Fibroblast of skin of right biceps (primary cell): ENCODE results near the gene RHOXF1.
A peak's percentile ranks its signal among the peaks of the same experiment; 100 is the strongest.
"Not testable (repeated sequence)": the region's sequence is repeated elsewhere in the genome, so short reads cannot be mapped to it uniquely, and the experiment has no call there.

Source experiments
- DNase-seq: peaks from one replicate; pipeline ENCODE4 v3.0.0-alpha.2; 2013

RHOXF1 gene

GRCh38 chrX:120115438-120115963 lies at the start of gene RHOXF1:
Gene RHOXF1 (minus strand): TSS chrX:120115913. CDS start chrX:120115862, 51 bp downstream.
- DNase-seq, result no peak

GRCh38 chrX:120159086-120159485 lies 43.4 kb upstream of the RHOXF1 start:
- DNase-seq, result not testable (repeated sequence)

GRCh38 chrX:120158313-120158712 lies 42.6 kb upstream of the RHOXF1 start, which contains the start of gene RHOXF2:
Gene RHOXF2 (plus strand): TSS chrX:120158613. CDS start chrX:120158751, 138 bp downstream.
- DNase-seq, result not testable (repeated sequence)

- DNase-seq, result not testable (repeated sequence)
Measured at GRCh38 chrX:120150109-120150744, 34.5 kb upstream of the RHOXF1 start.

GRCh38 chrX:120147537-120147936 lies 31.8 kb upstream of the RHOXF1 start:
- DNase-seq, result no peak

GRCh38 chrX:120146323-120146722 lies 30.6 kb upstream of the RHOXF1 start:
- not testable (repeated sequence) for DNase-seq

GRCh38 chrX:120145295-120145925 lies 29.7 kb upstream of the RHOXF1 start:
- DNase-seq, result no peak

- no peak for DNase-seq
Measured at GRCh38 chrX:120144178-120144844, 28.6 kb upstream of the RHOXF1 start.

DNA sequence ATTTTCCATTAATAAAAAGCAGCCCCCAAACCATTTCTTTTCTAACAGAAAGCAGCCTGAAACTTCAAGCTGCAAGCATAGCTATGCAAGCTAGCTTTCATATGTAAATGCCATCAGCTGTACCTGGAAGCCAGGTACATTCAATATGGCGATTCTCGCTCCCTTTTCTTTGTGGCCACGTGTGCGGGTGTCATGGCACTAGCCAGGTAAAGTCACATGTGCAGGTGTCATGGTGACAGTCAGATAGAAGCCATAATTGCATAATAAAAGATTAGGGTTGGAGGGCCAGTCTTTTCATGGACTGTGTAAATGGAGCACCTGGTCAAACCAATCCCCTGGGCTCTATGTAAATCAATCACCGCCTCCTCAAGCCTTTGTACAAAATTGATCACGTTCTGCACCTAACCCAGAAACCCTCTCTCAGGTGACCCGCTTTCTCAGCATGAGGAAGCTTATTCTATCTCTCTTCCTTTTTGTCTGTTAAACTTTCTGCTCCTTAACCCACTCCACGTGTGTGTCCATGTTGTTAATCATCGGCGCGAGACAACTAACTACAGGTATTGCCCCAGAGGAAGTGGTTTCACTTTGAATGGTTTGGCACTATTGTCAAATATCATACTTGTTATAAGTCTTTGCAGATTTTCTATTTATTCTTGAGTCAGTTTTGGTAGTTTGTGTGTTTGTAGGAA lies 24.7 kb upstream of the RHOXF1 start:
- no peak for DNase-seq

DNA sequence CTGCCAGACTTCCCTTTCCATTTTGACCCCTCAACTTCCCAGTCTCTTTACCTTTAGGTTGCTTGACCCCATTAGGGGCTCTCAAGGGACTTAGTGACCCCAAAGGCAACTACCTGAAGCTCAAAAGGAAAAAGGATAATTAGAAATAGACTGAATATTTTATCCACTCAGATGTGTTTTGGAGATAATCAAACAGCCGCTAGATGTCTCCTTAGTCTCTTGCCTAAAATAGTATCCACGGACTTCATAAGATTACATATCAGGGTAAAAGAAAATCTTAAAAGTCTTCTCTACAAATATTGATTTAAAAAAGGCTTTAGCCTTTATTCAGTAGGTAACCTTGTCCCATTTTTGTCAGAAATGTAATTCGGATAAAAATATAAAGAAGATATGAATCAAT lies 21.7 kb upstream of the RHOXF1 start:
- no peak for DNase-seq

- DNase-seq, result no peak
Measured at GRCh38 chrX:120136840-120137239, 21.1 kb upstream of the RHOXF1 start.

GRCh38 chrX:120136128-120136527 lies 20.4 kb upstream of the RHOXF1 start:
- DNase-seq, result no peak

DNA sequence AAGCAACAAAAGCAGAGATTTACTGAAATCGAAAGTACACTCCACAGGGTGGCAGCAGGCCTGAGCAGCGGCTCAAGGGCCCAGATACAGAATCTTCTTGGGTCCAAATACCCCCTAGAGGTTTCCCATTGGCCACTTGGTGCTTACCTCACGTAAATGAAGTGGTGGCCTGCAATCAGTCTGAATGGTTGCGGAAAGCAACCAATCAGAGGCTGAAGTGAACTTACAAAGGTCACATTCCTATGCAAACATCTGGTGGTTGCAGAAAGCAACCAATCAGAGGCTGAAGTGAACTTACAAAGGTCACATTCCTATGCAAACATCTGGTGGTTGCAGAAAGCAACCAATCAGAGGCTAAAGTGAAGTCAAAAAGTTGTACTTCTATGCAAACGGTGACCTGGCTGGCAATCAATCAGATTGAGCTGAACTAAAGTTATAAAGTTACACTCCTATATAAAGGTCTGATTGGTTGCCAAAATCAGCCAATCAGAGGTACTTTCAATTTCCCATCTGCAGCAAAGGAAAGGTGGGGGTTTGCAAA lies 12.7 kb upstream of the RHOXF1 start:
- not testable (repeated sequence) for DNase-seq

- no peak for DNase-seq
Measured at GRCh38 chrX:120125444-120125843, 9.7 kb upstream of the RHOXF1 start.

GRCh38 chrX:120120223-120120622 lies 4.5 kb upstream of the RHOXF1 start:
- DNase-seq, result peak; percentile 0

GRCh38 chrX:120111611-120112010 lies 4.1 kb downstream of the RHOXF1 start:
- DNase-seq, result no peak

- no peak for DNase-seq
Measured at GRCh38 chrX:120109378-120109777, 6.3 kb downstream of the RHOXF1 start.

DNA sequence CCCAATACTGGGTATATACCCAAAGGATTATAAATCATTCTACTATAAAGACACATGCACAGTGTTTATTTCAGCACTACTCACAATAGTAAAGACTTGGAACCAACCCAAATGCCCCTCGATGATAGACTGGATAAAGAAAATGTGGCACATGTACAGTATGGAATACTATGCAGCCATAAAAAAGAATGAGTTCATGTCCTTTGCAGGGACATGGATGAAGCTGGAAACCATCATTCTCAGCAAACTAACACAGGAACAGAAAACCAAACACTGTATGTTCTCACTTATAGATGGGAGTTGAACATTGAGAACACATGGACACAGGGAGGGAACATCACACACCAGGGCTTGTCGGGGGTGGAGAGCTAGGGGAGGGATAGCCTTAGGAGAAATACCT lies 11.0 kb downstream of the RHOXF1 start:
- not testable (repeated sequence) for DNase-seq

DNA sequence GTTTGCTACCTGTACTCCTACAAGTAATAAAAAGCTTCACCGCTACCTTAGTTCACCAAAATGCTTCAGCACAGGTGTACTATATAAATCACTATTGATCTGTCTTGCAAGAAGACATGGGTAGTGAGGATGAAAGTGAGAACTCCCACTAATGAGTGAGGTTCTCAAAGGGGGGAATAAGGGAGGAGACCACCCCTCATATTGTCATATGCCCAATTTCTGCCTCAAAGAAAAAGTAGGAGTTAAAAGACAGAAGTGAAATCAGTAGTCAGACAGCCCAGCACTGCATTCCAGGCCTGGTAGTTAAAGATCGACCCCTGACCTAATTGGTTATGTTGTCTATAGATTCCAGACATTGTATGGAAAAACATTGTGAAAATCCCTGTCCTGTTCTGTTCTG lies 14.7 kb downstream of the RHOXF1 start:
- DNase-seq, result not testable (repeated sequence)

- DNase-seq, result no peak
Measured at GRCh38 chrX:120090208-120090607, 25.5 kb downstream of the RHOXF1 start.

DNA sequence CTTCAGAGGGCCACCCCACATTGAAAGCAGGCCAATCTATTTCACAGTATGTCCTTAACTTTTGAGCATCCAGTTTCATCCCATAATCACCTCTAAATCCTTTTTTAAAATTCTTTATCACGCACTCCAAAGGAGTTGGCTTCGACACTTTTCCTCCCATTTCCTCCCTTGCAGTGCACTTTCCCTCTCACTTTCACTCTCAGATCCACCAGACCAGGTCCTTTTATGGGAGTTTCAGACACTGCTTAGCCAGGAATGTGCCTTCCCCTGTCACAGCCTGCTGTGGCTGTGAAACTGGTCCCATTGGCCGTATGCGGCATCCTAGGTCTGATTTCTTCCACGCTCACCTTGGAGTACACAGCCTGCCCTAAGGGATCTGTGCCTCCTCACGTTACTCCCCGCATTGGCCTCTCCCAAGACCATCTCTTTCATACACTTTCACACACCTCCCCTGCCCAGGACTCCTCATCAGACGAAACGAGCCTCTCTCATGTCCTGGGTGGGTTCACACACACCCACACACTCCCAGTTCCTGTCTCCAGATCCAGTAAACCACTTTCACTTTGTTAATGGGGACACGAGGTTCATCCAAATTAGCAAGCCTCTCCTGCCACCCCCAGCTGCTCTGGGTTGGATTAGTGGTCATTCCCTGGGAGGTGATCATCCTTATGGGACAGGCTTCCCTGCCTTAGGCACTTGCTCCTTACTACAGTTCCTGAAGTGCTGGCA lies 28.3 kb downstream of the RHOXF1 start:
- no peak for DNase-seq

DNA sequence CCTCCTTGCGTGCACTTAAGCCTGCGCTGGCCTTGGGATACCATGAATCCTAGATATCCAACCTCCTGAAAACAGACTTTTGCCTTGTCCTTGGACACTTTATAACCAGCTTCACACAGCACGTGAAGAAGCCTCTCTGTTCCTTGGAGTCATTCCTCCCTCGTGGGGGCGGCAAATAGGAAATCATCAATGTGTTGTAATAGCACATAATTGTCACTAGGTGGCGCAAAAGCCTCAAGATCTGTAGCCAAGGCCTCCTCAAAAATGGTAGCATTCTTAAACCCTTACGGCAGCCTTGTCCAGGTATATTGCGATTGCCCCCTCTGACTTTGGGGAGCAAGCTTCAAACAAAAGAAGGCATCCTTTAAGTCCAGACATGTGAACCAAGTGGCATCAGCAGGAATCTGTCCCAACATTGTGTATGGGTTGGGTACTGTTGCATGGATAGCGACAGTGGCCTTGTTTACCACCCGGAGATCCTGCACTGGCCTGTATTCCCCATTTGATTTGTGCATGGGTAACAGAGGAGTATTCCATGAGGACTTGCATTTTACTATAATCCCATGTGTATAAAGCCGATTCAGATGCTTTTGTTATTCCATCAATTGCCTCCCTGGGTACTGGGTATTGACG lies 30.0 kb downstream of the RHOXF1 start:
- not testable (repeated sequence) for DNase-seq
